Hepatic stellate cell (primary cell): ENCODE results near the gene LRRTM1.

Experiments
- DNase-seq: peaks from one replicate; pipeline ENCODE4 v3.0.0; 2011; ENCODE audit warnings: low spot score

LRRTM1 gene

DNA sequence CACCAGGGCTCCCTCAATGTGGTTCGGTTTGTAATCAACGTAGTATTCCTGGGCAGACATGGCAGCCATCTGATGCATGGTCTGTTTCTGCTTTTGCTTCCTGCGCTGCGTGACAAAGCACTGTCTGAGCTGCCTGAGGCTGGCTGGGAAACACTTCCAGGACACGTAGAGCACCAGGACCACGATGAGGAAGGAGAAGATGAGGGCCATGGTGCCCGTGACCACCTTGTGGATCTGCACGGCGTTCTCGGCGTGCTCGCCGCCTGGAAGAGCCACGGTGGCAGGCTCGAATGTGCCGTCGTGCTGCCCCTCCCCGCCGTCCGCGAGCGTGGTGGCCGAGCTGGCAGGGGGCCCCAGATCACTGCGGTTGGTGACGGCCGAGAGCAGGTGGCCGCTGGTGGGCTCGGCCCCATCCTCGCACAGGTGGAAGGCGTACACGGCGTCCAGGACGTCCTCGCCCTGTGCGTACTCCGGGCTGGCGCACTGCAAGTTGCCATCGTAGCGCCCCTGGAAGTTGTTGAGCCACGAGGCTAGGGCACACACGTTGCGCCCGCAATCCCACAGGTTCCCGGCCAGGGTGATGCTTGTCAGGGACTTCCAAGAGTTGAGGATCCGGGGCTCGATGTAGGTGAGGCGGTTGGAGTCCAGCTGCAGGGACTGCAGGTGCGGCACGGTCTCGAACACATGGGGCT lies 2.1 kb downstream of the LRRTM1 start:
- DNase-seq: no peak

DNA sequence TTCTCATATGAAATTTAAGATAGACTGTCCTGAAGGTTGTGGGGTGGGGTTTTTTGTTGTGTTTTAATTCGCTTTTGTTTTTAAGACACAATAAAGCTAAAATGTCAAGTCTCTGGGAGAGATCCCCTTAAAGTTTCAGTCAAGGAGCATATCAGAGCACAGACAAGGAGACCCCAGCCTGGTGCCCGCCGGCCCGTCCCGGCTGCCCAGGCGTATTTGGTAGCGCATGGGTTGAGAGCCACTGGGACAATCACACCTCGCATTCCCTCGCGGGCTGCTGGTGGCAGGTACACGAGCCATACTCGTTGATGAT lies 2.6 kb downstream of the LRRTM1 start:
- DNase-seq: no peak

DNA sequence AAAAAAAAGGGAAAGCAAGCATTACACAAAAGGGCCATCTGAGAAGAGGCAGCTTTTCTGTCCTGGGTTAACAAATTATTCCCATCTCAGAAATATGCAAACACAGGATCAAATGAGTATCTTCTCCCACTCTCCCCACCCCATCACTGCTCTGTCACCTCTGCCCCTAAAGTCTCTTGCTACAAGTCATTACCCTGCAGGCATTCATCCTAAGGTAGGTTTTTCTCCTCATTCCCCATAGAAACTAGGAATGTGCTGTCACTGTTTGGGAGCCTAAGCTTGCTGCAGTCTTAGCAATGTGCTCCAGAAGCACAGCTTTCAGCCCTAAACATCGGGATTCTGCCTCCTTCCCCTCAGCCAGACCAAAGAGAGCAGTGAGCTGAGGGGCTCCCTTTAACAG lies 3.6 kb downstream of the LRRTM1 start:
- DNase-seq: no peak

DNA sequence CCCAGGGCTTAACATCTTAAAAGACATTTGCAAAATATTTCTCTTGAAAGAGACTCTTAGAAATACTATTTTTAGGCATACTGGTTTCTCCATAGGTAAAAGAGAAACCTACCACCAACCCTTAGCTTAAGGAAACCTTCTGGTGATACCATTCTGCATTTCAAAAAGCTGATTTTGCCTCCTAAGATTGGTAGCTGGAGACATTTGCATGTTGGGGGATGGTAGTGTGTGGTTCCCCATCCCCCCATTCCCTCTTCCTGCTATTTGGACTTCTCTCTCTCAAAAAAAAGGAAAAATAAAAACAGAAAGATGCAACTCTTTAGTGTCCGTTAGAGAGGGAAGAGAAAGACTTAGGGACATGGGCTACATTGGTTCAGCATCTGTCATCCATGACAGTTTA lies 4.2 kb downstream of the LRRTM1 start:
- DNase-seq: no peak

DNA sequence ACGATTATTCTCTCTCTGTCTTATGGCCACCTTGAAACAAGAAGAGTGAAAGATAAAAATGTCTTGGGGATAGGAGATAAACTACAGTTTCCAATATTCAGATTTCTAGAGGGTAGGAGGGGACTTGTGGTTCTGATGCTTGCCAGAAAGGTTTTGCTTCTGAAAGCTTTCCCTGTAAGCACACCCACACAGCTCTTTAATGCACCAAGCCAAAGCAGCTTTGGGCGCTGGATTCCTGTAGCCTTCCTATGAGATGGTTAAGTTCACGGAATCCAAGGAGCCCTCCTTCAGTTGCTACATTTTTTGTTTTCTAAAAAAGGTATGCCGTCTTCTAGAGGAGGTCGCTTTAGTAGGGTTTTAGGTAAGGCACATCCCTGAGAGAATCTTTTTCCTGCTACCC lies 4.9 kb downstream of the LRRTM1 start:
- no peak for DNase-seq

DNA sequence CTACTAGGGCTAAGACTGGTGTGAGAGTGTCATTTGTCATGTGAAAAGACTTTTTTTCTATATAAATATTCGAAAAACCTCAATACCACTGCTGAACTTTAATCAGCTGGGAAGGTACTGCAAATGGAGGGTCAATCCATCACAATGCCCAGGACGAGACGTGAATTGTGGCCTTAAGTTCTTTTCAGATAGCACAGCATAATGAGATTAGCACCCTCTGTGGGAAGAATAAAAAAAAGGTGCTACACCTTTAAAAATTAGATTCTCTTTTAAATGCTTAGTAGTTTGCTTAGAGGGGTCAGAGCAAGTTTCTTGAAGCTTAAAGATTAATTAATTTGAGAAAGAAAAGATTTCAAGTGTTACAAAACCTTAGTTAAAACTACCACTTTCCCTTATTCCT lies 5.6 kb downstream of the LRRTM1 start:
- DNase-seq: no peak

DNA sequence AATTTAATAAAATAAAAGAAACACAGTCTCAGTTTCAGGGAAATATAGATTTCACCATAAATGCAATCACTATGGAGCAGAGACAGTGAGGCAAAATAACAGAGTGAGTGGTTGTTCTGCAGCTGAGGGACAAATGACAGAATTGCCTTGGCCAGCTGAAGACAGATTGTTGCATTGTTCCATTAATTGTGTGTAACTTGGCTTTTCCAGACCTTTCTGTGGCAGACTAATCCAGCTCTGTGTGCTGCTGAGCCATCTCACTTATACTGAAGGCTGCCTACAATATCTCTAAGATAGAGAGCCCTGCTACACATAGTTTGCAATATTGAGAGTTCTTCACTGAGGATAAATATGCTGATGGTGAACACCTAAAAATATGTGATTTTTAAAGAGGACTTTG lies 11.5 kb downstream of the LRRTM1 start:
- DNase-seq: no peak

DNA sequence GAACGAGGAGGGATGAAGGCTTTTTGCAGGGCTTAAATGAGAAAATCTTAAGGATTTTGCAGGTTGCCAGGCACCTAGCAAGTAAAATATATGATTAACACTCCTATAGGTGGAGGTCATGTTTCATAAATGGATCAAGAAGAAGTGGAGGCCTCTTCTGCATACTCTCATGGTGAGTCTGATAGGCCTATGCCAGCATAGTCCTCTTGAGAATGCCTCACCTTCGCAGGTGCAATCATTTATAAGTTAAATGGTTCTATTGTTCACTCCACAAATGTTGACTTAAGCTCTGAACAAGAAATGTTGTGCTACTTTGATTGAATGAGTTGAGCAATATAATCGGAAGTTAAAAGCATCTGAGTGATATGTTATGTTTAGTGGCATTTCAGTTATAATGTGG lies 12.1 kb downstream of the LRRTM1 start:
- no peak for DNase-seq

DNA sequence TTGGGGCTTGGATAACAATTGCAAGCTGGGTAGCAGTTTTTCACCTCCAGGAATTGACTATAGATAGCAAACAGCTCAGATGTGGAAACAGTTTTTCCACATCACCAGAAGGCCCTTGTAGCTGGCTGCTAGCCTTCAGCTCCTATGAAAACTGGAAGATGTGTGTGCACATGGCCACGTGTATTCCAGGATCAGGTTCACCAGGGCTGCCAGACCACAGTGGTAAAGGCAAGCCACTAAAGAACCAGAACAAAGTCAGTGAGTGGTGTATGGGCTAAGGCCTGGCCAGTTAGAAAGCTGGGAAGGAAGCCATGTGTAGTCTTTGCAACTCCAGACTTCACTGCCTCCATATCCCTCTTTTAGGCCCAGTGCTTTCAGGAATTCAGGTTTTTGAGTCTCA lies 12.9 kb downstream of the LRRTM1 start:
- no peak for DNase-seq

DNA sequence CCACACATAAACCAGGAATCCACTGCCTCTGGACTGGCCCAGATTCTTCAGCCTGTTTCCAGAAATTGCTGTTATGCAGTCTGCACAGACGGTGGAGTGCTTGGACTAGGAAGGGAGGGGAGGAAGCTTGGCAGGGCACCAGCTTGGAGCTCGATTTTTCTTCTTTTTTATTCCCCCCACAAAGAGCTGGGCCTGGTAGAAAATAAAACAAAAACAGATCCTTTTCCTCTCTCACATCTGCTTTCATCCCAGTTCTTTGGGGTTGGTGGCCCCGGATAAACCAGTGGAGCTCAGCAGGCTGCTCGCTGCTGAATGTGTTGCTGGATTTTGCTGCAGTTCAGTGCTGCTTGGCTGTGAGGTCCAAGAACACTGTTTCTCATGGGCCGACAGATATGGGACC lies 16.0 kb downstream of the LRRTM1 start:
- no peak for DNase-seq

DNA sequence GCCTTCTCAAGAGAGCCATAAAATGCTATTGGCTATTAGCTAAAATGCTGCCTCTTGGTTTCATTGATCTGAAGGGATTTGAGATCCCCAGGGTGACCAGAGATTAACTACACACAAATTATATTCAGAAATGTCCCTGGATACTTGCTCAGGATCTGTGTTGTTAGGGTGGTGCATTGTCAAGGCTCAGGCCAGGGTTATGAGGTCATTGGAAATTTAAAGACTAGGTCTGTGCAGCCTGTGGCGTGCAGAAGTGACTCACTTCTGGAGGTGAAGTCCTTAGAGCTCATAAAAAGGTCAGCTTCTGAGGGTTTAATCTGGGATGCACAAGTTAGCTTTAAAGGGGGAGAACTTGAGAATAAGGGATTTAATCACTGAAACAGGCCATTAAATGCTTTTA lies 23.5 kb downstream of the LRRTM1 start:
- no peak for DNase-seq

DNA sequence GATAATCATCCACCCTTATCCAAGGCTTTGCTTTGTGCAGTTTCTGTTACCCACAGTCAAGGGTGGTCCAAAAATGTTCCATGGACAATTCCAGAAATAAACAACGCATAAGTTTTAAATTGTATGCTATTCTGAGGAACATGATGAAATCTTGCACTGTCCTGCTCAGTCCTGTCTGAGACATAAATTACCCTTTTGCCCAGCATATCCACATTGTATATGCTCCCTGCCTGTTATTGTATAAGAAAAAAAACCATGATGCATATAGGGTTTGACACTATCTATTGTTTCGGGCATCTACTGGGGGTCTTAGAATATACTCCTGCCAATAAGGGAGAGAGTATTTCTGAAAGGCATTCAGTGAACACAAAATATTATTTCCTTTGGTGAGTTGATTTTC lies 24.0 kb downstream of the LRRTM1 start:
- DNase-seq: no peak

DNA sequence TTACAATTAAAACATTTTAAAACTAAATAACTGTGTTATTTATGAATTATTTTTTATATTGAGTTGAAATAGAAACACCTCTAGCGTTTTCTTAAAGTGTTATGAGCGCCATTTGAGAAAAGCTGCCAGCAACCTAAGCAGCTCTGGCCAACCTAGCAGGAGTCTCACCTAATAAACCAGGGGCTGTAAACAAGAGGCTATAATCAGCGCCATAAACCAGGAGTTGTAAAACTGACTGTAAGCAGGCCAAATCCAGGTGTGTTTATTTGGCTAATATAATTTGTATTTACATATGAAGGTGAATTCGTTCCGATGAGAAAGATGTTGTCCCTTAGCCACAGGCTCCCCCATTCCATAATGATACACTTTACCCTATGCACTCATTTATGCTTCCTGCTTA lies 34.7 kb downstream of the LRRTM1 start:
- no peak for DNase-seq

DNA sequence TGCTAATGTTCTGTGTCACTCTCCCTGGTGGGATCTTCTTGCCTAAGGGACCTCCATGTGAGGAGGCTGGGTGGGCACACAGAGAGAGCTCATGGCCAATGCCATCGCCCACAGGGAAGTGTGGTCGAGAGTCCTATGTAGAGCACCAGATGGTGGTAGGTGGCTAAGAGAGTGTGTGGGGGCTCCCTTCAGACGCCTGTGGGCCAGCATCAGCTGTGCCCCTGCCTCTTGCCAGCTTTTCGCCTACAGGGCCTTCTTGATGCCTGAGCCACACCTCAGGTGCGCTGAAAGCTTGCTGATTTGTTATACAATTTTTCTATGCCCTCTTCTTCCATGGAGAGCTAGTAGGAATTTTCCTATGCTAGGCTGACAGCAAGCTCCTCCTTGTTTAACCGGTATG lies 38.3 kb downstream of the LRRTM1 start:
- no peak for DNase-seq

DNA sequence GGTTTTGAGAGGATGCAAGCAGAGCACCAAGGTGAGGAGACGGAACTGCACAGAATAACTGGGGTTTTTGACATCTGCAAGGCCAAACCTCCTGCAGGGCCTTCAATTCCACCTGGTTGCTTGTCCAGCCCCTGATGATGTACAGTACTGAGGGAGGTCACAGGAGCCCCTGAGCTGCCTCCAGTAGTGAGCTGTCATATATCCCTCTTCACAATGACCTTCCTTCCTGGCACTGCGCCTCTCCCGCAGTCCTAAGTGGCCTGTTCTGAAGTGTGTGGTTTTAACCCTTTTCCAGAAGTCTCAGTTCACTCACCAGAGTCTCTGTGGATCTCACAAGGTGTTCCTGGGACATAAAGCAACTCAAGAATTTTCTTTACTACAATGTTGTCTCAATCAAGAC lies 45.3 kb downstream of the LRRTM1 start:
- no peak for DNase-seq

DNA sequence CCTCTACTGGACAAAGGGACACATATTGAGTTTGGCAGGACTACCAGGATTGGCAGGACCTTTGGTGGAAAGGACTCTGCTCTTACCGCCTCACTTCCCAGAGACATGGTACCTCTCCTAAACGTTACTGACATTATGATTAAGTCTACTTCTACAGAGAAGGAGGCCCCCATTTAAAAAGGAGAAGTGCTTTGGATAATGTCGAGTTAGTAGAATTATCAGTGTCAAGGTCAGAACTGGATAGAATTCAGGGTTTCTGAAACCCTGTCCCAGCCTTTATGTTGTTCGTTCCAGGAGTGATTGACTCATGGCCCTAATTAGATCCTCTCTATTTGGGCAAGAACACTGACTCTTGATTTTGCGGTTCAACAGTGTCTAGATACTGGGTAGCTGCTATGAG lies 45.8 kb downstream of the LRRTM1 start:
- no peak for DNase-seq

DNA sequence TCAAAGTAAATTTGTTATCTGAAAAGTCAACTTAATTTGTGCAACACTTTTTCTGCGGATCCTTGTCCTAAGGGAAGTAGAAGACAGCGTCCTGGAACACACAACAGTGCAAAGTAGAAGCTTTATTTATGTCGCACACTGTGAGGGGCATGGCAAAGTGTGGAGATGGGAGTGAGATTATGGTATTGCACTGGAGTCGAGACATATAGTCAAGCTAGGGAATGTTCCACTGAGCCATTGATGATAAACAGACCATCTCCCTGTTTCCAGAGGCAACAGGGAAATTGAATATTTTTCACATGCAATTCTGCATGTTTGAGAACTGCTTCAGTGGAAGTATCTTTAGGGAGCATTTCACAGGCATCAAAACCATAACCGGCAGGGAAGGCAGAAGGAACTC lies 46.2 kb downstream of the LRRTM1 start:
- no peak for DNase-seq

DNA sequence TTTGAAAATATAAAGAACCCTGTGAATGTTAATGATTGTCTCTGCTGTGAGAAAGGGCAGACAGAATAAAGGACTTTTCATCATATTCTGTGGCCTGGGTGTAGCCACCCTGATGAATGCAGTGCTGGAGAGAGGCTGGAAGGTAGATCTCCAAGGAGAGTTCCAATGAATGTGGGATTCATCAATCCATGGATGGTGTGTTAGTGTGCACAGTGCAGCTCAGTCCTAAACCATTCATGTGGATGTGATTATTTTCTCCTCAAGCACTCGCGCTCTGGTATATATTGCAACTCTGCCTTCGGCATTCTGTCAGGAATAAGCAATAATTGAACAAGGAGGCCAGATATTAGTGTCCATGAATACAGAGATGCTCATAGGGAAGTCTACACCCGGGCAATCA lies 47.1 kb downstream of the LRRTM1 start:
- no peak for DNase-seq

DNA sequence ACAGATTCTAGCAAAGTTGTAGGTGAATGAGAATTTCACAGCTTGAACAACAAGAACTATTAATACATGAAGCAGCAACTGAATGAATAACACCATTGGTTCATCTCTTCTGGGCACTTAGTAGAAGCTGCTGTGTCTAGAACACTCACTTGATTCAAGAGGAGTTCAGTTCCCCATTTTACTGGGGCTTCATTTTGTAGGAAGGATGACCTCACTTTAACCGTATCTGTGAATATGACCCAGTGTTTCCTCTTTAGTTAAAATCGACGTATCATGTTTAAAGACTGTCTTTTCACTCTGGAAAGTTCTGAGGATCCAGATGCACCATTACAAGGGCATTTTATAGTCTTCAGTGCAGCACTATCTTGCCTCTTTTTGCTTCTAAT lies 47.8 kb downstream of the LRRTM1 start:
- no peak for DNase-seq

DNA sequence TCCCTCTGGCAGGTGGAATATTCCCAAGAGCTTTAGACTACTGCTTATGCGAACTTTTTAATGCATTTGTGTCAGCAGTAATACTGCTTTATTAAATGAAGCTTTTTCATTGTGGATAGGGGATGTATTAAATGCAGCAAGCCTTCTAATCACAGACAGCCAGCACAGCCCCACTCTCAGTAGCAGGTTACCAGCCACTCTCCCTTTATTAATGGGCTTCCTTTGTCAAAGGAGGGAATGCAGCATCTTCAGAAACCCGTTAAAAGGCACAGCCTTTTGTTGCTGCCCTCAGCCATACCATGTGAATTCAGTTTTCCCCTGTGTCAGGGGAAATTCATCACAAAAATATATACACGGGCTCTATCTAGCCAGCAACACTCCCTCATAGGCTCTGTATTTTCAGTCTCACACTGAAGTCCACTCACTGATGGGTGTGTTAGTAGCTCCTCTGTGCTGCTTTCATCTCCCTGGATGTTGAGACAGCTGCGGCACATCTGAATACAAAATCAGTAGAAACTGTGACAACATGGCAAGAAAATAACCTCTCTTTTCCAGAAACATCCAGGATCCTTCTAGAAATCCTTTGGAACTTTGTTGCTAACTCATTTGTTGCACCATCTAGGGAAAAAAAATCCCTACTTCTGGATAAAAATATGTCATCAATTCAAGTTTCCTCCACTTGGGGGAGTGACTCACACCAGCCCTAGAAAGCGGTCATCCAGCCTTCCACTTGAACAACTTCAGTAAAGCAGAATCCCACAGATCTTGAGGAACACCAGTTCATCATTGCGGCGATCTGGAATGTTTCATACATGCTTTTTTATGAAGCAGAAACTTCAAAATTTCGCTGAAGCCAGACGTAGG lies 48.4 kb downstream of the LRRTM1 start:
- DNase-seq: peak; percentile 23

DNA sequence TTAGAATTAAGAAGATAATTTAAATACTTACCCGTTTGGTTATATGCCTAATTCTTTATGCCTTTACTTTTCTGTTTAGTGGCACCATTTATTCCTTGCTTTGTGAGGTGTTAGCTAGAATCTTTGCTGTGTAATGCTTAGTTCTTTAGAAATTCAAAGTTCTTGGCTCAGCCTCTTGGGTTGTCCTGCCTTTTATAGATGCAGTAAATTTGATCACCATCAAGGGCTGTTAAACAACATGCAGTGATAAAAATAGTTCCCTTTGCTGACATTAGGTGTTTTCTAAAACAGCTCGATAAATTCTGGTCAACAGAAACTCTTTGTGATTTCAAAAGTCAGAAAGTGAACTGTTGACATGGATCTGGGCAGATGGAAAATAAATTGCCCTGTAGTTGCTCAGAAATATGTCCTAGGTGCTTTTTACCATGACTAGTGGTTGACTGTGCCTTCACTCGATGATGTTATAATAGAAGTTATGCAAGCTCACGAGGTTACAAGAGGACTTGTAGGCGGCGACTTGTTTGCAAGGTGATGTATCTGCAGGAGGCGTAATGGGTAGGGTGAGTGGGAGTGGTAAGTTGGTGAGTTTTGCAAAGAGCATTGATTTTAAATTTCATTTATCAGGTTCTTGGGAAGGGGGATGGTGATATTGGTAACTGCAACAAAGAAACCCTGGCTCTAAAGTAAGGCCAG lies 52.1 kb downstream of the LRRTM1 start:
- no peak for DNase-seq
